ENCODE measurements around the gene SH2D5.
A peak's percentile ranks its signal among the peaks of the same experiment; 100 is the strongest.
"Not testable (repeated sequence)": the region's sequence is repeated elsewhere in the genome, so short reads cannot be mapped to it uniquely, and the experiment has no call there.

The SH2D5 gene

GRCh38 chr1:20727746-20728316 lies 4.7 kb downstream of the SH2D5 start:
- DNase-seq = no peak

- DNase-seq = no peak
Observed at GRCh38 chr1:20726932-20727745, 5.4 kb downstream of the SH2D5 start.

GRCh38 chr1:20726118-20726911 lies 6.2 kb downstream of the SH2D5 start:
- no peak for DNase-seq

GRCh38 chr1:20725189-20726117 lies 7.0 kb downstream of the SH2D5 start:
- DNase-seq = no peak

- no peak for DNase-seq
Observed at GRCh38 chr1:20724364-20725188, 7.9 kb downstream of the SH2D5 start.

GRCh38 chr1:20723537-20724363 lies 8.8 kb downstream of the SH2D5 start:
- DNase-seq = no peak

GRCh38 chr1:20723159-20723536 lies 9.4 kb downstream of the SH2D5 start:
- DNase-seq = no peak

- no peak for DNase-seq
Observed at GRCh38 chr1:20721117-20722061, 11.1 kb downstream of the SH2D5 start.

- DNase-seq = no peak
Observed at GRCh38 chr1:20720631-20721091, 11.8 kb downstream of the SH2D5 start.

- DNase-seq = no peak
Observed at GRCh38 chr1:20719871-20720620, 12.5 kb downstream of the SH2D5 start.

GRCh38 chr1:20719261-20719660 lies 13.2 kb downstream of the SH2D5 start:
- DNase-seq = no peak

- not testable (repeated sequence) for DNase-seq
Observed at GRCh38 chr1:20718343-20718882, 14.1 kb downstream of the SH2D5 start.

GRCh38 chr1:20717452-20718342 lies 14.8 kb downstream of the SH2D5 start, which contains the start of gene KIF17:
Gene KIF17, minus strand, starts transcription at chr1:20718007. Its CDS starts 301 bp downstream, at chr1:20717706.
- peak; percentile 76 for DNase-seq

- no peak for DNase-seq
Observed at GRCh38 chr1:20716232-20716631, 16.3 kb downstream of the SH2D5 start.

GRCh38 chr1:20715406-20715805 lies 17.1 kb downstream of the SH2D5 start:
- no peak for DNase-seq

GRCh38 chr1:20713440-20713839 lies 19.1 kb downstream of the SH2D5 start:
- no peak for DNase-seq

GRCh38 chr1:20712215-20712577 lies 20.3 kb downstream of the SH2D5 start:
- no peak for DNase-seq
